ENCODE measurements around the gene CSNK1D. TPM values are rescaled to one million over a fixed set of nuclear protein-coding genes. Genes with fewer than 3 reads are reported as not detected.

CSNK1D gene
- total RNA-seq, 2 experiments from 2014 or later, result 277 to 286 TPM

DNA sequence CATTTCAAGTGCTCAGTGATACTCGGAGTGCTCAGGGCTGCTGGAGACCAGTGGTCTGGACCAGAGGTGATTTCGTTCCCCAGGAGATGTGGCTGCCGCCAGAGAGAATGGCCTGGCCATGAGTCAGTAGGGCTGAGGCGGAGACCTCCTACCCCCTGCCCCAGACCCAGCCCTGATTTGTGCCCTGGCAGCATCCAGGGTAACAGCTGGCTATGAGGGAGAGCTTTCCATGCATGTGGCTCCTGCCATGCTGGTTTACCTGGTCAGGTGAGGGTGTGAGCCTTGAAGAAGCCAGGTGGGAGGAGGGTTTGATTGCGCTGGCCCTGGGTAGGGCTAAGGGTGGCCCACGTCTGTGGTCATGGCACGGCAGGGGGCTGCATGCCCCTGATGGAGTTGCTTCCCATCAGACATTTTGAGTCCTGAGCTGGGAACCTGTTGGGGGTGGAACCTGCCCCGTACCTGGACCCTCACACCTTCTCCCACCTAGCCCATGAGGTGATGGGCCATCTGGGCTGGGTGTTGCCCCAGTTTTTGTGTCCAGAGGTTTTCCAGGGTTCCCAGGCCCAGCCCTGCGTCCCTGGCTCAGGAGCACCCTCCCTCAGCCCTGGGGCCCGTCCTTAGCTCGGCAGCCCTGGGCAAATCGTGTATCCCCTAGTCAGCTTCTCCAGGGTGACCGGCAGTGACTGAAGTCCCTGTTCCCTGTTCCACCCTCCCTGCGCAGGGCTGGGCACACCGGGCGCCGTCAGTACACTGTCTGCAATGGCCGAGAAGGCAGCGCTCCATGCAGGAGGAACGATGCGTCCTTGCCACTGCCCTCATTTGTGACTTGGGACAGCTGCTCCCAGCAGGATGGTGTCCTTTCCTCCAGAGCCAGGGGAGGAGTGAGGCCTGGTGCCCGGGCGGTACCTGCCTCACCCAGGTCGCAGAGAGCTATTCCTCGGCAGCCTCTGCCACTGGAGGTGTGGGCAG is 9.0 kb upstream of the CSNK1D start:
- DNase-seq, result no peak
- Histone ChIP-seq H3K36me3 (ENCODE audit: insufficient read depth, low read length) (no peaks in the 10 kb centered on the region), H3K9me3 (ENCODE audit: control insufficient read depth in 1 of 2, insufficient read depth in 1 of 2, low read length in 2 of 2) (peaks cover 0 to 4% of the 10 kb centered on the region in 2 experiments), H3K27me3 (ENCODE audit: control insufficient read depth in 1 of 2, insufficient read depth in 2 of 2, low read length in 2 of 2) (no peaks in the 10 kb centered on the region), H3K4me1 (ENCODE audit: insufficient read depth, low read length) (peaks cover 30% of the 10 kb centered on the region), H3K27ac (ENCODE audit: low read depth in 1 of 2, low read length in 2 of 2) (no peak overlapping the region), H3K4me3 (ENCODE audit: low read length) (no peak overlapping the region)
- Mint-ChIP-seq H3K9me3 (no peaks in the 10 kb centered on the region), H3K27me3 (no peaks in the 10 kb centered on the region), H3K4me1 (ENCODE audit: low read depth) (peaks cover 8% of the 10 kb centered on the region), H3K27ac (no peak overlapping the region), H3K36me3 (ENCODE audit: low read depth) (no peaks in the 10 kb centered on the region), H3K4me3 (no peak overlapping the region)
- CTCF ChIA-PET, result no interaction called here
- TF ChIP-seq, protein P1, sequence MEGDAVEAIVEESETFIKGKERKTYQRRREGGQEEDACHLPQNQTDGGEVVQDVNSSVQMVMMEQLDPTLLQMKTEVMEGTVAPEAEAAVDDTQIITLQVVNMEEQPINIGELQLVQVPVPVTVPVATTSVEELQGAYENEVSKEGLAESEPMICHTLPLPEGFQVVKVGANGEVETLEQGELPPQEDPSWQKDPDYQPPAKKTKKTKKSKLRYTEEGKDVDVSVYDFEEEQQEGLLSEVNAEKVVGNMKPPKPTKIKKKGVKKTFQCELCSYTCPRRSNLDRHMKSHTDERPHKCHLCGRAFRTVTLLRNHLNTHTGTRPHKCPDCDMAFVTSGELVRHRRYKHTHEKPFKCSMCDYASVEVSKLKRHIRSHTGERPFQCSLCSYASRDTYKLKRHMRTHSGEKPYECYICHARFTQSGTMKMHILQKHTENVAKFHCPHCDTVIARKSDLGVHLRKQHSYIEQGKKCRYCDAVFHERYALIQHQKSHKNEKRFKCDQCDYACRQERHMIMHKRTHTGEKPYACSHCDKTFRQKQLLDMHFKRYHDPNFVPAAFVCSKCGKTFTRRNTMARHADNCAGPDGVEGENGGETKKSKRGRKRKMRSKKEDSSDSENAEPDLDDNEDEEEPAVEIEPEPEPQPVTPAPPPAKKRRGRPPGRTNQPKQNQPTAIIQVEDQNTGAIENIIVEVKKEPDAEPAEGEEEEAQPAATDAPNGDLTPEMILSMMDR (IDR thresholded peaks at IDR 0.05), result no peak
- POLR2A ChIA-PET, result interaction anchor here (2.6 kb wide), 1 partner anchor 10 kb away, joined by 7 read pairs; no protein-coding TSS in a partner anchor
- ATAC-seq (ENCODE audit: poor library complexity), result no peak
- intact Hi-C loops (cut with DNase I, micrococcal nuclease), result no loop called here

DNA sequence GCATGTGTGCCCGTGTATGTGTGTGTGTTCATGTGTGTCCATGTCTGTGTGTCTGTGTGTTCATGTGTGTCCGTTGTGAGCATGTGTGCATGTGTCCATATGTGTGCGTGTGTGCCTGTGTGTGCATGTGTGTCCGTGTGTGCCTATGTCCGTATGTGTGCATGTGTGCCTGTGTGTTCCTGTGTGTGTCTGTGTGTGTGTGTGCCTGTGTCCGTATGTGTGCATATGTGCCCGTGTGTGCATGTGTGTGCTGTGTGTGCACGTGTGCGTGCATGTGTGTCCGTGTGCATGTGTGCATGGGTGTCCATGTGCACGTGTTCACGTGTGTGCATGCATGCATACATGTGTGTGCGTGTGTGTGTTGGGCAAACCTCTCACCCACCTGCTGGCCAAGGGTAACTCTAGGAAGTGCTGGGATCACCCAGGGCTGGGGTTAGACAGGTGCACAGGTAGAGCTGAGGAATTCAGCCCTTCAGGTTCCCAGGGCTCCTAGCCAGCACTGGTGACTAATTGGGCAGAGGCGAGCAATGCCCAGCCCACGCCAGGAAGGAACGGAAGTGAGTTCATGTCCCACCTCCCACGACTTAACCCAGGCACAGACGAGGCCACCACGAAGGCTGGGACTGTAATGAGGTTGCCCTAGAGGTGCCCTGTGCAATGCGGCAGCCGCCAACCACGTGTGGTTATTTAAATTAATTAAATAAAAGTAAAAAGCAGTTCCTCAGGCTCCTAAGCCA is 8.2 kb upstream of the CSNK1D start:
- Mint-ChIP-seq H3K27ac (no peak overlapping the region), H3K4me3 (no peak overlapping the region), H3K36me3 (ENCODE audit: low read depth) (no peaks in the 10 kb centered on the region), H3K27me3 (no peaks in the 10 kb centered on the region), H3K9me3 (no peaks in the 10 kb centered on the region), H3K4me1 (ENCODE audit: low read depth) (peaks cover 8% of the 10 kb centered on the region)
- H3K4me3 ChIP-seq (ENCODE audit: low read length), result no peak overlapping the region
- ATAC-seq (ENCODE audit: poor library complexity) (peak; percentile 21), DNase-seq (no peak)
- no peaks in the 10 kb centered on the region for H3K27me3 ChIP-seq (ENCODE audit: control insufficient read depth in 1 of 2, insufficient read depth in 2 of 2, low read length in 2 of 2)
- TF ChIP-seq, protein P1 (IDR thresholded peaks at IDR 0.05), result no peak
- no peaks in the 10 kb centered on the region for H3K36me3 ChIP-seq (ENCODE audit: insufficient read depth, low read length)
- H3K9me3 ChIP-seq (ENCODE audit: control insufficient read depth in 1 of 2, insufficient read depth in 1 of 2, low read length in 2 of 2), result no peaks in the 10 kb centered on the region
- peaks cover 30% of the 10 kb centered on the region for H3K4me1 ChIP-seq (ENCODE audit: insufficient read depth, low read length)
- POLR2A ChIA-PET, result interaction anchor here (2.6 kb wide), 1 partner anchor 11 kb away, joined by 7 read pairs; no protein-coding TSS in a partner anchor
- no peak overlapping the region for H3K27ac ChIP-seq (ENCODE audit: low read depth in 1 of 2, low read length in 2 of 2)
- intact Hi-C loops (cut with DNase I, micrococcal nuclease), result no loop called here
- CTCF ChIA-PET, result no interaction called here

DNA sequence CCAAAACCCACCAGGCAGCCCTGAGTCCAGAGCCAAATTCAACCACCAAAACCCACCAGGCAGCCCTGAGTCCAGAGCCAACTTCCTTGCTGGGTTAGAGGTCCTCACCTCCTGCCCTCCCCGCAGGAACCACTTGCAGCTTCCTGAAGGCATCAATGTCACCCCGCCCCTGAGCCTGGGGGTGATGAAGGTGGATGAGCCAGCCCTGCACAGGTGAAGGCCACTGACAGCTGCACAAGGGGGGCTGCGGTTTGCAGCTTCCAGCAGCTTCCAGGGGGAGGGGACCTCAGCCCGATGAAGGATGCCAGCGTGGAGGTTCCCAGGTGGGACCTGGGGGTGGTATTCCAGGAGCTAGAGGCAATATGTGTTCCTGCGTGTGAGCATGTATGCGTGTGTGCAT is 7.6 kb upstream of the CSNK1D start:
- Mint-ChIP-seq H3K4me1 (ENCODE audit: low read depth) (peaks cover 8% of the 10 kb centered on the region), H3K9me3 (no peaks in the 10 kb centered on the region), H3K4me3 (no peak overlapping the region), H3K27ac (no peak overlapping the region), H3K36me3 (ENCODE audit: low read depth) (no peaks in the 10 kb centered on the region), H3K27me3 (no peaks in the 10 kb centered on the region)
- Histone ChIP-seq H3K27me3 (ENCODE audit: control insufficient read depth in 1 of 2, insufficient read depth in 2 of 2, low read length in 2 of 2) (no peaks in the 10 kb centered on the region), H3K4me3 (ENCODE audit: low read length) (no peak overlapping the region), H3K9me3 (ENCODE audit: control insufficient read depth in 1 of 2, insufficient read depth in 1 of 2, low read length in 2 of 2) (no peaks in the 10 kb centered on the region), H3K4me1 (ENCODE audit: insufficient read depth, low read length) (peaks cover 30% of the 10 kb centered on the region), H3K27ac (ENCODE audit: low read depth in 1 of 2, low read length in 2 of 2) (no peak overlapping the region), H3K36me3 (ENCODE audit: insufficient read depth, low read length) (no peaks in the 10 kb centered on the region)
- ChIA-PET CTCF (no interaction called here), POLR2A (interaction anchor here (1.1 kb wide), 1 partner anchor 12 kb away, joined by 3 read pairs; no protein-coding TSS in a partner anchor)
- intact Hi-C loops (cut with DNase I, micrococcal nuclease), result no loop called here
- DNase-seq (no peak), ATAC-seq (ENCODE audit: poor library complexity) (no peak)
- TF ChIP-seq, protein P1 (IDR thresholded peaks at IDR 0.05), result no peak
